NB4 (cell line): ENCODE data around the gene MAFG.

Experiments
- DNase-seq: peaks from one replicate; pipeline ENCODE4 v3.0.0; 2010; ENCODE audit warnings: low read depth
- H3K4me3 ChIP-seq: one replicate; pipeline ENCODE4 v1.5.1; 2011; ENCODE audit warnings: mild to moderate bottlenecking, low read depth, low read length, moderate library complexity
- MYC ChIP-seq: IDR thresholded peaks from 2 replicates; pipeline ENCODE4 v1.6.1; 2011; ENCODE audit warnings: low read depth, low read length
- POLR2A ChIP-seq: IDR thresholded peaks from 2 replicates; pipeline ENCODE4 v1.6.1; 2011; ENCODE audit warnings: mild to moderate bottlenecking; ENCODE audit not compliant: insufficient read length; ENCODE audit errors: extremely low read depth
- TF ChIP-seq, protein P1 (sequence below): IDR thresholded peaks from 2 replicates; pipeline ENCODE4 v1.6.1; 2011; ENCODE audit warnings: low read depth, low read length
- TF ChIP-seq, protein P2 (sequence below): IDR thresholded peaks from one replicate; pipeline ENCODE4 v1.5.1; 2012; ENCODE audit warnings: low read depth, low read length

MAFG gene

GRCh38 chr17:81911277-81911961, 16.1 kb downstream of the MAFG start, which contains the start of gene PCYT2:
PCYT2 (minus strand) TSS chr17:81911399; CDS start chr17:81911355, 44 bp downstream.
- TF ChIP-seq POLR2A (peak; percentile 35), MYC (no peak)
- TF ChIP-seq, protein P1, sequence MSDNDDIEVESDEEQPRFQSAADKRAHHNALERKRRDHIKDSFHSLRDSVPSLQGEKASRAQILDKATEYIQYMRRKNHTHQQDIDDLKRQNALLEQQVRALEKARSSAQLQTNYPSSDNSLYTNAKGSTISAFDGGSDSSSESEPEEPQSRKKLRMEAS, result 0 out of 2 replicates have a peak, but pooled peaks have one; percentile 24
- TF ChIP-seq, protein P2, sequence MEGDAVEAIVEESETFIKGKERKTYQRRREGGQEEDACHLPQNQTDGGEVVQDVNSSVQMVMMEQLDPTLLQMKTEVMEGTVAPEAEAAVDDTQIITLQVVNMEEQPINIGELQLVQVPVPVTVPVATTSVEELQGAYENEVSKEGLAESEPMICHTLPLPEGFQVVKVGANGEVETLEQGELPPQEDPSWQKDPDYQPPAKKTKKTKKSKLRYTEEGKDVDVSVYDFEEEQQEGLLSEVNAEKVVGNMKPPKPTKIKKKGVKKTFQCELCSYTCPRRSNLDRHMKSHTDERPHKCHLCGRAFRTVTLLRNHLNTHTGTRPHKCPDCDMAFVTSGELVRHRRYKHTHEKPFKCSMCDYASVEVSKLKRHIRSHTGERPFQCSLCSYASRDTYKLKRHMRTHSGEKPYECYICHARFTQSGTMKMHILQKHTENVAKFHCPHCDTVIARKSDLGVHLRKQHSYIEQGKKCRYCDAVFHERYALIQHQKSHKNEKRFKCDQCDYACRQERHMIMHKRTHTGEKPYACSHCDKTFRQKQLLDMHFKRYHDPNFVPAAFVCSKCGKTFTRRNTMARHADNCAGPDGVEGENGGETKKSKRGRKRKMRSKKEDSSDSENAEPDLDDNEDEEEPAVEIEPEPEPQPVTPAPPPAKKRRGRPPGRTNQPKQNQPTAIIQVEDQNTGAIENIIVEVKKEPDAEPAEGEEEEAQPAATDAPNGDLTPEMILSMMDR, result no peak
- peak; percentile 85 for DNase-seq
- peak within 1 kb of the TSS; percentile 77 for H3K4me3 ChIP-seq

GRCh38 chr17:81910840-81911276, 16.7 kb downstream of the MAFG start:
- TF ChIP-seq, protein P2, result no peak
- TF ChIP-seq, protein P1, result no peak
- TF ChIP-seq POLR2A (no peak), MYC (no peak)
- DNase-seq, result no peak
- peak overlapping the region; percentile 77 for H3K4me3 ChIP-seq

DNA sequence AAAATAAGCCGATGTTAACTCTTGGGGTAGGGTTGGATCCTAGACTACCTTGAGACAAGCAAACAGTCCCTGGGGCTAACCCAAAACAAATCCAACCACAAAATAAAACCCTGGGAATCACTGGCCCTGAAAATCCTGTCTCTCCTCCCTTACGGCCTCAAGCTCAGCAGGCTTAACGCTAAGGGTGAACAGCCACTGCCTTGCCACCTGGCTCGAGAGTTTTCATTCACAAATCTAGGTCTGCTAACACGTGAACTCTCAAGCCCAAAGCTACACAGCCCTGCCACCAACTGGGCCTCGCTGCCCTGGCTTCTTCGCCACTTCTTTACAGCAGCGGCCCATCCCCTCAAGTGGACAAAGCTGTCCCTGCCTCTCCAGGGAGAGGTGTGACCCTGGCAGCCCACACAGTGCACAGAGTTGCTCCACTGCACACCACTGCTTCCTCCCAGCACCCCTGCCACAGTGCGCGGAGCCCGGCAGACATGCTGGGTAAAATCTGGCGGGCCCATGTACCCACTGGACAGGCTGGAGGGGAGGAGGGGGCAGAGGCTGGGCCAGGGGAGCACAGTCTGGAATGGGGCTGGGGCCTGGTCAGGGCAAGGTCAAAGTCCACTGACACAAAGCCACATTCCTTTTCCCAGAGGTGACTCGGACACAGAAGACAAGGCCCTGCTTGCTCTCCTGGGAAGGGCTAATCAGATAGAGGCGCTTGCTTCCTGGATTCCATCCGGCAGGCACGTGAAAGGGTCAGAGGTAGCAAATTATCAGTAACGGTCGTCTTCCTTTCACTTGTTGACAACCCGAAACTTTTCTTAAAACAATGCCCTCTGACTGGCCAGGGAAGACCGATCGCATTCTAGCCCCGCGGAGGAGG, 17.3 kb downstream of the MAFG start:
- peak overlapping the region; percentile 77 for H3K4me3 ChIP-seq
- TF ChIP-seq, protein P1, result no peak
- no peak for TF ChIP-seq MYC
- TF ChIP-seq, protein P2, result no peak
- no peak for TF ChIP-seq POLR2A
- peak; percentile 51 for DNase-seq

GRCh38 chr17:81909231-81909630, 18.3 kb downstream of the MAFG start:
- no peak for DNase-seq
- TF ChIP-seq POLR2A, result no peak
- TF ChIP-seq MYC, result no peak
- TF ChIP-seq, protein P1, result no peak
- TF ChIP-seq, protein P2, result no peak
- no peak overlapping the region for H3K4me3 ChIP-seq

DNA sequence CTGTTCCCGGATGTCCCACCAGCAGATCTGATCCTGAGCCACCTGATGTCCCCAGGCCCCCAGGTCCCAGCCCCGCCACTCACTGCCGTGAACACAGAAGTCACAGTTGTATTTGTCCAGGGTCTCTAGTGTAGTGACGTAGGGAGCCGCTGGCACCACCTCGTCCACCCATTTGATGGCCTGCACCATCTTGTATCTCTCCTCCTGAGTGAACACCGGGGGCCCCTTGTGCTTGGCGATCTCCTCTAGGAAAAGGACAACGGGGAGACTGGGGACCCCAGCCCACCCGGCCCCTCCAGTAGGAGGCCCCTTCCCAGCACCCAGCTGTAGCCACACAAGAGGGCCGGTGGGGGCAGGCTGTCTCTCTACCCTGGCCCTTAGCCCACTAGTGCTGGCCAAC, 18.7 kb downstream of the MAFG start:
- DNase-seq, result no peak
- TF ChIP-seq, protein P1, result no peak
- TF ChIP-seq POLR2A (no peak), MYC (no peak)
- TF ChIP-seq, protein P2, result no peak
- H3K4me3 ChIP-seq, result no peak overlapping the region
